Right forelimb (tissue), 1 donor: Measurements from ENCODE around the gene BLOC1S5.
"Not testable (repeated sequence)": the region's sequence is repeated elsewhere in the genome, so short reads cannot be mapped to it uniquely, and the experiment has no call there.

Experiments used
- DNase-seq: peaks from one replicate; pipeline ENCODE4 v3.0.0-alpha.2; 2018

Gene BLOC1S5

GRCh38 chr6:7992002-7992815 lies 72.0 kb downstream of the BLOC1S5 start:
- no peak for DNase-seq

DNA sequence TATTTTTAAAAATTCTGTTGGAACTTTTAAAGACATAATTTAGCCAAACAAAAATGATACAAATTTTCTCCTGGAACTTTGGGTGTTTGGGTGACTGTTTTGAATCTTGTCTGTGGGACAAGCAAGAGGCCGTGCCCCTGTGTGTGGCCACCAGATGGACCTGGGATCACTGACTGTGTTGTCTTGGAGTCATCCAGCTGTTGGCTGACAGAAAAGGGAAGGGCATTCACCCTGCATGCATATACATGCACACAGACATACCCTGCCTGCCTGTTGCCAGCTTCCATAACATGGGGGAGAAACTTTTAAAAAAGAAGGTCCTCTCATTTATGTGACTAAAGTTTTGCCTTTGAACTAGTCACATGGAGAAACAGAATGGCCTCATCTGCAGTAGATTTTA lies 72.7 kb downstream of the BLOC1S5 start:
- DNase-seq = no peak

GRCh38 chr6:7986219-7986618 lies 78.0 kb downstream of the BLOC1S5 start:
- no peak for DNase-seq

GRCh38 chr6:7983967-7984366 lies 80.2 kb downstream of the BLOC1S5 start:
- not testable (repeated sequence) for DNase-seq

DNA sequence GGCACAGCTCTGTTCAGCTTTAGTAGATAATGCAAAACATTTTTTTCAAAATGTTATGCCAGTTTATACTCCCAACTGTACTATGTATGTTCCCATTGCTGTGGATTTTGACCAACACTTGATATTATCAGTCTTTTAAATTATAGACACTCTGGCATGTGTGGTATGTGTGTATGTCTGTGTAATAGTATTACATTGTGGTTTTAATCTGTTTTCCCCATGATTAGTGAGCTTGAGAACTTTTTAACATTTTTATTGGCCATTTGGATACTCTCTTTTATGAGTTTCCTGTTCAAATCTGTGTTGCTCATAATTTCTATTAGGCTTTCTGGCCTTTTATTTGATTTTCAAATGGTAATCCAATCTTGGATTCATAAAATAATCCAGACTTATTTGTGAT lies 84.4 kb downstream of the BLOC1S5 start:
- DNase-seq = no peak

DNA sequence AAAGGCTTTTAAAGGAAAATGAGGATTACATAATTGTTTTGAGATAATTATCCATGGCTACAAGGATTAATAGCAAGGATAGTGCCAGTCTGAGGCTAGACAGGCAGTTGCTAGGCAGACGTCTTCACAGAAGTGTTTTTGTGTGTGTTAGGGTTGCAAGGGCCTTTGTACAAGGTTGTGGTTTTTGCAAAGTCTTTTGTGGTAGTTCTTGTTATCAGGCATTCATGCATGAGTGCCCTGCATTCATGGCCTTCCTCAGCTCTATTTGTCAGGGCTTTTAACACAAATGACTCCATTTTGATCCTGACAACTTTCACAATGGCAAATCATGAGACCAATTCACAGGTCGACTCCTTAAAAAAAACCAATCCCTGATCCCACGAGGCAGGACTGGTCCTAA lies 85.5 kb downstream of the BLOC1S5 start:
- no peak for DNase-seq

- no peak for DNase-seq
These were observed 87.6 kb downstream of the BLOC1S5 start for GRCh38 chr6:7976485-7977056.

DNA sequence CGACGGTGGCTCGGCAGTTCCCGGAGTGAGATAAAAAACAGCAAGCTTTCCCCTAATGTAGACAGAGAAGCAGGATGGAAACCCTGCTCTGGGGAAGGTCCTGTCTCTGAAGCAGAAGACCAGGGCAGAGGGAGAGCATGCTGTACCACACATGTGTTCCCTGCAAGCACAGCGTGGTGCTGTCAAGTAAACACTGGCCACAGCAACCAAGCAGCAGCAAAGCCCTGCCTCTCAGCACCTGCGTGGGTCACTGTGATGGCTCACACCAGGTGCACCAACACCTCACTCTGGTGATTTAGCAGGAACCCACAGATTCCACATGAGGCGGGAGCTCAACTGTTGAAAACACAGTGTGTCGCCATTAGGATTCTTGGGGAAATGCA lies 88.4 kb downstream of the BLOC1S5 start:
- peak; percentile 44 for DNase-seq

DNA sequence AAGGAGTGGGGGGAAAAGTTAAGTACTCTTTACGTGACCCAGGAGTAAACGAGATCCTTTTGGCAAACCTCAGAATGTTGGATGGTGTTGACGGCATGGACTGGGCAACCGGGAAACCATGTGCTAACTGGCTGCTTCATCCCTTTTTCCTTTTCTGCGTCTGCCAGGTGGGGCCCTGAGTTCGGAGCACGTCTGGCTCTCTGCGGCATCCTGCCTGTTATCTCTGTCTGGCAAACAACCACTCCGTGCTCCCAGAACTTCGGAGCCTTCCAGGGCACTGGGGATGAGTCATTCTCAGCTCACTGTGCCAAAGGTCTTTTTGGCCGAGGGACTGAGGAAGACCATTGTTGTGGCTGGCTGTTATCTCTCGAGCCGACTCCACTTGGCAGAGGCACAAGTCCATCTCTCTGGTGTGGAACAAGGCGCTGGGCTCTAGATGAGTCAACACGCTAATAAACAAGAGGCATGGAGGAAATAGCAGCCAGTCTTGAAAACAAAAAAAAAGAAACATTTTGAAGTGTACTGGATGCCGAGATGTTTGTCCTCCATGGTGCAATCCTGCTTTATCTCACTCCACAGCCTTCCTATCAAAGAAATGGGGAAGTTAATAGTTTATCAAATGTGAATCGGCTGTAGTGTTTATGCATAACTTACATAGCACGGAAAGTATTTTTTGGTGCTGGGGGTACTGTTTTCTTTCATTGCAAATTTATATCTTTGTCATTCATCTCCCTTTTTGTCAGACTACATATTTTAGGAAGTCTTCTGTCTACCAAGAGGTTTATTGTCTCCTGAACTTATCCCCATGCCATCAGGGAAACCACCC lies 89.0 kb downstream of the BLOC1S5 start:
- DNase-seq = no peak

DNA sequence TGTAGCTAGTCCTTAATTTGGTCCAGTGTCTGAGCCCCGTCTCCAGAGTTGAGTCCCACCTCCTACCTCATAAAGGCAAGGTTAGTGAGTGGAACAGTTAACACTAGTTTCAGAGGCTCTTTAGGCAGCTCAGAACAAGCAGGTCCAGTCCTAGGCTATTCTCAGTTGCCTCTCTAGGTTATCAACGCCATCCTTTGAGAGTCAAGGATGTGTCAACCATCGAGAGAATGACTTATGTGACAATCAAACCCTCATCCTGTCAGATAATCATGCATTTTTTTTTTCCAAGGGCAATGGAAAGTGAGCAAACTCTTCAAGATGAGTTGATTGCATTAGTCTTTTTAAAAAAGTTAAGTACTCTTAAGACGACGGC lies 89.6 kb downstream of the BLOC1S5 start:
- DNase-seq = no peak

DNA sequence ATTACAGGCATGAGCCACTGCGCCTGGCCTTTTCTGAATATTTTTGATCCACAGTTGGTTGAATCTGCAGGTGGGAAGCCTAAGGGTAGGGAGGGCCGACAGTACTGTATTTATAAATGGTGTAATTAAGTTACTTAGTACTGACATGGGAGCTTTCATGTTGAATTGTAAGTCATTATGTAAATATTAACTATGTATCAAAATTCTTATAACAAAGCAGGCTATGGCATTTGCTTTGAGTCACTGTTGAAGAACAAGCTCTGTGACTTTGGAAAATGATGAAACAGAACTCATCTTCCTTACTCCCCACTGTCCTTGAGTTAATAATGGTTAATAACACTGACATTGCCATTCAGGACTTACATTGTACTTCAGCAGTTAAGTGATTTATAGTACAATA lies 90.6 kb downstream of the BLOC1S5 start:
- no peak for DNase-seq

GRCh38 chr6:7971499-7971898 lies 92.7 kb downstream of the BLOC1S5 start:
- no peak for DNase-seq

- DNase-seq = no peak
These were observed 93.6 kb downstream of the BLOC1S5 start for GRCh38 chr6:7970616-7971015.
